ENCODE results near the gene TMTC1. TPM values are rescaled to one million over a fixed set of nuclear protein-coding genes. Genes with fewer than 3 reads are reported as not detected.

The TMTC1 gene
- total and polyA plus RNA-seq, 9 of the 15 experiments (the other 6 are each of a cell fraction or from before 2014, with no cell fraction given), result under 0.01 to 0.18 (median 0.06) TPM; not detected in 2

DNA sequence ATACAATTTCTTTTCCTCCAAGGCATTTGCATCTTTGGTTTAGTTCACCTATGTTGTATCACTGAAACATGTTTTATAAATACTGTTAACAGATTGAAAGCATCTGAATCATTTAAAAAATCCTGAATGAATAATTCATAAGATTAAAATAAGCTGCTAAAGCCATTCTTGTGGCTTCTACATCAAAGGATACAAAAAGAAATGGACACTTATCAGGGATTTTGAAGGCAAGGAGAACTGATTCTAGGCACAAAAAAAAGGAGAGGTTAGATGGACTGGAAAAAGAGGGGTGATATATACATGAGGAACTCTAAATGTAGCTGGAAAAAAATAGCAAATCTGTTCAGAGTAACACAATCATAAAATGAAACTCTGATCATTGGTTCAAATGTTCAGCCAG is 280.5 kb downstream of the TMTC1 start:
- no peak overlapping the region for H3K4me3 ChIP-seq
- no TSS peak for BruUV-seq (replicated peaks)
- in situ Hi-C loops (cut with MboI) (no loop called here), intact Hi-C loops (cut with micrococcal nuclease) (no loop called here)
- no peak for DNase-seq (ENCODE audit: extremely low read depth in 1 of 4, low spot score in 3 of 4)
- no peak overlapping the region for H2AFZ ChIP-seq (ENCODE audit: low read depth, low read length)
- H3K9me3 ChIP-seq (replicated peaks; ENCODE audit: control insufficient read depth, insufficient read depth, low read depth, low read length), result no peaks in the 10 kb centered on the region
- H3K4me1 ChIP-seq (replicated peaks in 1 of 2; ENCODE audit: control insufficient read depth in 2 of 2, insufficient read depth in 2 of 2, low read length in 2 of 2), result no peaks in the 10 kb centered on the region
- ATAC-seq, result no peak
- no peaks in the 10 kb centered on the region; the same call in 1 of the 2 replicates for H4K20me1 ChIP-seq (replicated peaks; ENCODE audit: control insufficient read depth, insufficient read depth, low read length)
- no peaks in the 10 kb centered on the region for H3K36me3 ChIP-seq (ENCODE audit: control insufficient read depth, insufficient read depth, low read length)
- H3K79me2 ChIP-seq (ENCODE audit: control insufficient read depth, insufficient read depth, low read length), result no peaks in the 10 kb centered on the region
- no peaks in the 10 kb centered on the region for H3K9me1 ChIP-seq (ENCODE audit: control insufficient read depth, insufficient read depth, low read length)
- ChIA-PET CTCF (ENCODE audit: low intra/inter-chr PET ratio) (no interaction called here), POLR2A (no interaction called here)
- H3K4me2 ChIP-seq (ENCODE audit: insufficient read depth, low read length), result no peak overlapping the region
- peaks cover 0 to 4% of the 10 kb centered on the region in 2 experiments; a peak in 1 of 5 replicates for H3K27me3 ChIP-seq (ENCODE audit: control insufficient read depth in 2 of 2, insufficient read depth in 2 of 2, low read length in 2 of 2)
- H3K9ac ChIP-seq (ENCODE audit: insufficient read depth in 1 of 2, low read depth in 2 of 2, low read length in 2 of 2), result no peak overlapping the region
- FAIRE-seq, result no peak
- no peak overlapping the region for H3K27ac ChIP-seq (ENCODE audit: extremely low read depth, low read depth, low read length)
- TF ChIP-seq FUS (optimal IDR thresholded peaks at IDR 0.05; ENCODE audit: low read depth, low read length) (no peak), ERF (CRISPR knock-in tag; IDR thresholded peaks at IDR 0.05) (no peak), PTBP1 (IDR thresholded peaks at IDR 0.05; ENCODE audit: low read depth, low read length) (no peak), ZNF217 (CRISPR knock-in tag; IDR thresholded peaks at IDR 0.05) (no peak), HNRNPLL (IDR thresholded peaks at IDR 0.05; ENCODE audit: low read depth, low read length, poor library complexity, severe bottlenecking) (no peak), ZNF24 (IDR thresholded peaks at IDR 0.05) (no peak), NUFIP1 (IDR thresholded peaks at IDR 0.05; ENCODE audit: partially characterized antibody) (no peak), ZNF707 (CRISPR knock-in tag; conservative IDR thresholded peaks at IDR 0.05) (no peak), BRF1 (IDR thresholded peaks at IDR 0.05; ENCODE audit: borderline replicate concordance, extremely low read depth, insufficient read length) (no peak), MTA2 (IDR thresholded peaks at IDR 0.05; ENCODE audit: low read depth) (no peak)
- TF ChIP-seq, protein P1, sequence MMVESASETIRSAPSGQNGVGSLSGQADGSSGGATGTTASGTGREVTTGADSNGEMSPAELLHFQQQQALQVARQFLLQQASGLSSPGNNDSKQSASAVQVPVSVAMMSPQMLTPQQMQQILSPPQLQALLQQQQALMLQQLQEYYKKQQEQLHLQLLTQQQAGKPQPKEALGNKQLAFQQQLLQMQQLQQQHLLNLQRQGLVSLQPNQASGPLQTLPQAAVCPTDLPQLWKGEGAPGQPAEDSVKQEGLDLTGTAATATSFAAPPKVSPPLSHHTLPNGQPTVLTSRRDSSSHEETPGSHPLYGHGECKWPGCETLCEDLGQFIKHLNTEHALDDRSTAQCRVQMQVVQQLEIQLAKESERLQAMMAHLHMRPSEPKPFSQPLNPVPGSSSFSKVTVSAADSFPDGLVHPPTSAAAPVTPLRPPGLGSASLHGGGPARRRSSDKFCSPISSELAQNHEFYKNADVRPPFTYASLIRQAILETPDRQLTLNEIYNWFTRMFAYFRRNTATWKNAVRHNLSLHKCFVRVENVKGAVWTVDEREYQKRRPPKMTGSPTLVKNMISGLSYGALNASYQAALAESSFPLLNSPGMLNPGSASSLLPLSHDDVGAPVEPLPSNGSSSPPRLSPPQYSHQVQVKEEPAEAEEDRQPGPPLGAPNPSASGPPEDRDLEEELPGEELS (CRISPR knock-in tag; IDR thresholded peaks at IDR 0.05; ENCODE audit: borderline replicate concordance), result no peak

Measured in K562 (cell line).